ENCODE measurements around the gene PTPRK. TPM values are rescaled to one million over a fixed set of nuclear protein-coding genes. Genes with fewer than 3 reads are reported as not detected.

Gene PTPRK
- total RNA-seq, 1 donor from 2014 or later: 50.3 TPM

DNA sequence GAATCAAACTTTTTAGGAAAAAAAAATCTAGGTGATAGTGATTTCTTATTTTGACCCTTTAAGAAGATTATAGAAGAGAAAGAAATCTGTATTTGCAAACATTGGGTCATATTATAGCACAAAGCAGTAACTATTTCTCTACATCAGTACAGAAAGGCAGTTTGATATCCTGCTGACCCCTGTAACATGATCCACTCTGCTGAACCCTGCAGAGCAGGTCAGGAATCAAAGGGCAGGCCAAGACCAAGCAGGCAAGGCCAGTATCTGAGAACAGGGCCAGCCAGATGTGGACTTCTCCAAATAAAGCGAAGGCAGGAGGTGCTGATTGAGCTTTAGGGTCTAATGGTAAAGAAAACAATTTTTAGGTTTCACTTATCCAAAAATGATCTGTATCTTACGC, 239.4 kb downstream of the PTPRK start:
- DNase-seq: no peak
- TF ChIP-seq, protein P1, sequence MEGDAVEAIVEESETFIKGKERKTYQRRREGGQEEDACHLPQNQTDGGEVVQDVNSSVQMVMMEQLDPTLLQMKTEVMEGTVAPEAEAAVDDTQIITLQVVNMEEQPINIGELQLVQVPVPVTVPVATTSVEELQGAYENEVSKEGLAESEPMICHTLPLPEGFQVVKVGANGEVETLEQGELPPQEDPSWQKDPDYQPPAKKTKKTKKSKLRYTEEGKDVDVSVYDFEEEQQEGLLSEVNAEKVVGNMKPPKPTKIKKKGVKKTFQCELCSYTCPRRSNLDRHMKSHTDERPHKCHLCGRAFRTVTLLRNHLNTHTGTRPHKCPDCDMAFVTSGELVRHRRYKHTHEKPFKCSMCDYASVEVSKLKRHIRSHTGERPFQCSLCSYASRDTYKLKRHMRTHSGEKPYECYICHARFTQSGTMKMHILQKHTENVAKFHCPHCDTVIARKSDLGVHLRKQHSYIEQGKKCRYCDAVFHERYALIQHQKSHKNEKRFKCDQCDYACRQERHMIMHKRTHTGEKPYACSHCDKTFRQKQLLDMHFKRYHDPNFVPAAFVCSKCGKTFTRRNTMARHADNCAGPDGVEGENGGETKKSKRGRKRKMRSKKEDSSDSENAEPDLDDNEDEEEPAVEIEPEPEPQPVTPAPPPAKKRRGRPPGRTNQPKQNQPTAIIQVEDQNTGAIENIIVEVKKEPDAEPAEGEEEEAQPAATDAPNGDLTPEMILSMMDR (IDR thresholded peaks at IDR 0.05; ENCODE audit: partially characterized antibody, unreplicated experiment): no peak
- Mint-ChIP-seq H3K9me3 (ENCODE audit: unreplicated experiment) (no peaks in the 10 kb centered on the region), H3K36me3 (ENCODE audit: unreplicated experiment) (no peaks in the 10 kb centered on the region), H3K27ac (ENCODE audit: unreplicated experiment) (no peak overlapping the region), H3K4me3 (ENCODE audit: unreplicated experiment) (no peak overlapping the region), H3K27me3 (ENCODE audit: unreplicated experiment) (no peaks in the 10 kb centered on the region), H3K4me1 (ENCODE audit: low read depth, unreplicated experiment) (peaks cover 26% of the 10 kb centered on the region)

DNA sequence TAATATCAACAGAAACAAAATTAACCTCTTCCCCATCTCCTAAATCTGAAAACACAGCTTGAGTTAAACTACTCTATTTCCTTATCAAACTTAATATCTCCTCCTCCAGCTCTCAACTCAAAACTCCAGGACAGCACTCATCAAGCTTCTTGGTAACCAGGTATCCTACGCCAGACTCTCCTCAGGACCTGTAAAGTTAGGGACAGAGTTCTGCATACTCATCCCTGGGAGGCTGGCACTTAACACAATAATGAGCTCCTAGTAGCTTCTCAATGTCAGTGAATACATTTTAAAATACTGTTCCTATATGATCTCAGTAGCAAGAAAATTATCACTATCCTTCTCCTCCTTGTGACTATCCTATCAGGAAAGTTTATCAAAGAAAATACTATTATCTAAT, 240.3 kb downstream of the PTPRK start:
- Mint-ChIP-seq H3K9me3 (ENCODE audit: unreplicated experiment) (no peaks in the 10 kb centered on the region), H3K27me3 (ENCODE audit: unreplicated experiment) (no peaks in the 10 kb centered on the region), H3K27ac (ENCODE audit: unreplicated experiment) (no peak overlapping the region), H3K4me1 (ENCODE audit: low read depth, unreplicated experiment) (peaks cover 26% of the 10 kb centered on the region), H3K36me3 (ENCODE audit: unreplicated experiment) (no peaks in the 10 kb centered on the region), H3K4me3 (ENCODE audit: unreplicated experiment) (no peak overlapping the region)
- no peak for DNase-seq
- TF ChIP-seq, protein P1 (IDR thresholded peaks at IDR 0.05; ENCODE audit: partially characterized antibody, unreplicated experiment): no peak

DNA sequence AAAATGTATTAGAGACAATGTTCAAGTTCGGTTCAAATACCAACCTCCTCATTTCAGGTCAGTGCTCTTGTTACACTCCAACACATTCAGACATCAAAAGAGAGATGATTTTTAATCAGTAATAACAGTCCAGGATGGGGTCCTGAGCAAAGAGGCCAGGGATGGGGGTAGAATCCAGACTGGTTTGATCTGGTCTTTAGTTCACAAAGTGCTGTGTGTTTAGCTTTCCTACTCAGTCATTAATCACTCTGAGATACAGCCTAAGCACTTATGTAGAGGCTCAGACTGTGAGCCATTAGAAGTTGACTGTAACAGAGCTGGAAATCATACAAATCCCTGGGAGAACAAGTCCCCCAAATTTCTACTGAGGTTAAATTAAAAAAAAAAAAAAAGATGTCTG, 241.6 kb downstream of the PTPRK start:
- H3K4me1 Mint-ChIP-seq (ENCODE audit: low read depth, unreplicated experiment): peaks cover 20% of the 10 kb centered on the region
- DNase-seq: no peak
- no peak overlapping the region for H3K4me3 Mint-ChIP-seq (ENCODE audit: unreplicated experiment)
- no peaks in the 10 kb centered on the region for H3K9me3 Mint-ChIP-seq (ENCODE audit: unreplicated experiment)
- TF ChIP-seq, protein P1 (IDR thresholded peaks at IDR 0.05; ENCODE audit: partially characterized antibody, unreplicated experiment): no peak
- H3K27ac Mint-ChIP-seq (ENCODE audit: unreplicated experiment): no peak overlapping the region
- H3K27me3 Mint-ChIP-seq (ENCODE audit: unreplicated experiment): no peaks in the 10 kb centered on the region
- H3K36me3 Mint-ChIP-seq (ENCODE audit: unreplicated experiment): no peaks in the 10 kb centered on the region

DNA sequence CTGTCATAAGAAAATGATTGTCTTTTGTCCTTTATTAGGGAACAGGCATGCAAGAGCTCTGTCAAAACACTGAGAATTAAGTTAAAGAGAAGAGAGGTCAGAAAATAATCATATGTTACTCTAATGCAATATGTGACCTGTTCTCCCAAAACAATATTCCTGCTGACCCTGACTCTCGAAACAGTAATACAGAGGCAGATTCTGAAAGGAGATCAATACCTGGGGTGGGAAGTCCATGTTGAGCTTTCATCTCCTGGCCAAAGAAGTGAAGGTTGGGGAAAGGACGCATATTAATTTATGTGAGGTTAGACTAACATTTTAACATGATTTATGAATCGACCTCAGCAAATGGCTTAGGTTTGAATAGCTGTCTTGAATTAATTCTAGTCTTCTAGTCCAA, 243.0 kb downstream of the PTPRK start:
- no peak overlapping the region for H3K4me3 Mint-ChIP-seq (ENCODE audit: unreplicated experiment)
- H3K4me1 Mint-ChIP-seq (ENCODE audit: low read depth, unreplicated experiment): peaks cover 14% of the 10 kb centered on the region
- no peaks in the 10 kb centered on the region for H3K9me3 Mint-ChIP-seq (ENCODE audit: unreplicated experiment)
- TF ChIP-seq, protein P1 (IDR thresholded peaks at IDR 0.05; ENCODE audit: partially characterized antibody, unreplicated experiment): no peak
- no peaks in the 10 kb centered on the region for H3K27me3 Mint-ChIP-seq (ENCODE audit: unreplicated experiment)
- no peaks in the 10 kb centered on the region for H3K36me3 Mint-ChIP-seq (ENCODE audit: unreplicated experiment)
- no peak overlapping the region for H3K27ac Mint-ChIP-seq (ENCODE audit: unreplicated experiment)
- DNase-seq: no peak

DNA sequence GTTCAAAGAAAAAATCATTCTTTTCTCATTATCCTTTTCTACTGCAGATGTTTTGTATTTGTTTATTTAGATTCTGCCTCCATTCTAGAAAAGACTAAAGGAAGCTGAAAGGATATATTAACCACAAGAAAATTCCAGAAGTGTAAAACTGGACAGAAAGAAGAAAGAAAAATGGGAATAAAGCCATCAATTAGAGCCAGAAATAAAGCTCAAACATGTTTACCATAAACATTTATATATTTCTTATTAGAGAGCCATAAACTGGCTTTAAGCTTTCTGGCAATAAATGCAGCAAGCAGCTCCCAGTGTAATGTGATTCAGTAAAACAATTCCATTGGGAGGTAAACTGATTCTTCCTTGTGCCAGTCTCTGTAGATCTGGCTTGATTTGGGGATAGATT, 244.1 kb downstream of the PTPRK start:
- TF ChIP-seq, protein P1 (IDR thresholded peaks at IDR 0.05; ENCODE audit: partially characterized antibody, unreplicated experiment): no peak
- Mint-ChIP-seq H3K27ac (ENCODE audit: unreplicated experiment) (no peak overlapping the region), H3K9me3 (ENCODE audit: unreplicated experiment) (no peaks in the 10 kb centered on the region), H3K27me3 (ENCODE audit: unreplicated experiment) (no peaks in the 10 kb centered on the region), H3K36me3 (ENCODE audit: unreplicated experiment) (no peaks in the 10 kb centered on the region), H3K4me1 (ENCODE audit: low read depth, unreplicated experiment) (peaks cover 12% of the 10 kb centered on the region), H3K4me3 (ENCODE audit: unreplicated experiment) (no peak overlapping the region)
- DNase-seq: no peak

All from glutamatergic neuron (in vitro differentiated cells).